ENCODE data around the gene CYB561.

The CYB561 gene

DNA sequence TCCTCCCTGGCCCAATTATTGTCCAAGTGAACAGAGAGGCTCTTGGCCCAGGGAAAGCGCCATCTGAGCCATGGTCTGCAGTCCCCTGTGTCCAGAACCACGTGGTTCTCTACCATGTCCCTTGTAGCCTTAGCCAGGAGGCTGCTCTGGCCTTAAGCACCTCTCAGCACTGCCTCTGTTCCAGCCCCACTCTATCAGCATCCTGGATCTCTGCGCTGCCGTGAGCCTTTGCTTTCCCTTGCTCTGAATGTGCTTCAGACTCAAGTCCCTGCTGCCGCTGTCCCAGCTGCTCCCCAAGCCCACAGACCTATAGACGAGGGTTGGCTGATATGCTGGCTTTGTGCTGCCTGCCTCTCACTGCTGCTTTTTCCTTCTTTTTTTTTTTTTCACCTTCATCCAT, 33.9 kb downstream of the CYB561 start:
- no peak for DNase-seq (ENCODE audit: low spot score)

DNA sequence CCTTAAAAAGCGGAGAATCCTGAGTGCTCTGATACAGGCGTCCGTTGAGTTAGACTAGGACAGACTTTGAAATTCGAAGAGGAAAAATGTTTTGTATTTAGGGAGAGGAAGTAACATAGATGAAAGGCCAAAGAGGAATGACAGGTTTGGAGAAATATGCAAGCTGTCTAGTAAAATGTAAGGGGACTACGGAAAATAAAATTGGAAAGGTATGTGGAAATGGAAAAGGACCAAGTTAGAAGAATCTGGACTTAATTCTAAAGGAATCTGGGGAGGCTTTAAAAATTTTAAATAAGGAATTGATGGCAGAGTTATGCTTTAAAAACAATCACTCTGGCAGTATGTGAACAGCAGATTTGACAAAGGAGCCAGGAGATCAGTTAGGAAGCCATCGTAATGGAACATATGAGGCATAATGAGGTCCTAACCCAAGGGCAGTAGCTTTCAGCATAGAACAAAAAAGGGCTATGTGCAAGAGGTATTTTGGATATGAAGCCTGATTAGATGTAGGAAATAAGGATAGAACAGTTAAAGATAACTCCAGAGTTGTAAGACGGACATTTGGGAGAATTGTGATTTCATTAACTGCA, 38.3 kb downstream of the CYB561 start:
- no peak for DNase-seq (ENCODE audit: low spot score)

- DNase-seq (ENCODE audit: low spot score): peak; percentile 71
These were observed 39.3 kb downstream of the CYB561 start for GRCh38 chr17:63406689-63407330.

DNA sequence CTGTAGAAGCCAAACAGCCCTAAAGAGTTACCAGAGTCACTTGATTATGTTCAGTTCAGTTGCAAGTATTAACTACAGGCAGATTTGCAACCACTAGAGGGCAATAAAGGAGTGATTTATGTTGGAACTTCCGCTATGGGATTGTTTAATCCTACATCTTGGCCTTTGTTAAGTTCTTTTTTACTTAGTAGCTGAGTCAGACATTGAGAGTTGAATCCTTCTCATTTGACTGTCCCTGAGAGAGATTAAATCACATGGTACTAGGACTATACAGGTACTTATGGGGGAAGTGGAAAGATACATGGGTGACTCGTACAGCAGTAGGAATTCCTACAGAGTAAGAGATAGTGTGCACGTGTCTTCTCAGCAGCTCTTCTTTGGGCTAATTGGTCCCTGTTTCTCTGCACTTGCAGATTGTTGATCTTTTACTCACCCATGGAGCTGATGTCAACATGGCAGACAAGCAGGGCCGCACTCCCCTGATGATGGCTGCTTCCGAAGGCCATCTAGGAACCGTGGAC, 40.3 kb downstream of the CYB561 start:
- DNase-seq (ENCODE audit: low spot score): peak; percentile 23

GRCh38 chr17:63405020-63405419, 41.1 kb downstream of the CYB561 start:
- DNase-seq (ENCODE audit: low spot score): no peak

GRCh38 chr17:63402431-63403212, 43.5 kb downstream of the CYB561 start:
- no peak for DNase-seq (ENCODE audit: low spot score)

DNA sequence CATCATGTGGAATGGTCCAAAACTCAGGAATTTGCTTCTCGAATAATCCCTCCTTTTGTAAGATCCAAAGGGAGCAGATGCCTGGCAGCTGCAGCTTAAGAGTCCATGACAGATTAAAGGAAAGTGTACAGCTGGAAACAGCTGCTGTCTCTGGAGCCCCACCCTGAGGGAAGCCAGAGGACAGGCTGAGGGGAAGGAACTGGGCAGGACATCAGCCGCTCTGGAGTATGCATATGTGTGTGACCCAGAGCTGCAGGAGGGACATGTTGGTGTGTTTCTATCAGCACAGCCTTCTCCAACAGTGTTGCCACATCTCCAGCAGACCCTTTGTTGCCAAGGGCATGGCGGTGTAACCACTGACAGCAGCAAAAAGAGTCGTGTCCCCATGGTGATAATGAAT, 46.2 kb downstream of the CYB561 start:
- DNase-seq (ENCODE audit: low spot score): no peak

DNA sequence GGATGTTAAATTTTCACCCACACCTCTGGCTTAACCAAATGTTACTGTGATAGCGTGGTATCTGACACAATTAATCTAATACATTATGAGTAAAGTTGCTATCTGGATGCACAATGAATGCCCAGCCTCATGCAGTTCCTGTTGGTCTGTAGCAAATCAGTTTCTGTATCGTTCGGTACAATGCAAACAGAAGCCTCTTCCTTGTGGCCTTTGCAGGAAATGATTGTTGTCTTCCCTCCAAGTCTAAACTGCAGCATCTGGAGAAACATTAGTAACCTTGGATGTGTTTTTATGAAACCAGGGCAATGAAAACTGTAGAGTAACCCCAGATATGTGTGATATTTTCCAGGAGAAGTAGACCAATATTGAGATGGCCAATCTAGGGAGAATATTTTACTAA, 46.8 kb downstream of the CYB561 start:
- no peak for DNase-seq (ENCODE audit: low spot score)

DNA sequence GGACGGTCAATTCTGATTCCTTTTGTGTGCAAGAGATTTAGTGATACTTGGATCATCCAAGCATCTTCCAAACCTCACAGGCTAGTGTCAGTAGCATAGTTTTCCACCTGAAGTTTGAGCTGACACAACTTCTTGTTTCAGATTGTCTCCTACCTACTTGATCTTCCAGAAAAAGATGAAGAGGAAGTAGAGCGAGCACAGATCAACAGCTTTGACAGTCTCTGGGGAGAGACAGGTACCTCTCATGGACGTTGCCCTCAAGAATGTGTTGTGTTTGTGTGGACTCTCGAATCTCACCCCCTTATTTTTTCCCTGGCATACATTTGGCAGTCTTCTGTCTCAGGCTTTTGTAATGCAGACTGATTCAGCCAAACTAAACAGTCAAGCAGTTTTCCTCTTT, 47.4 kb downstream of the CYB561 start:
- DNase-seq (ENCODE audit: low spot score): no peak

DNA sequence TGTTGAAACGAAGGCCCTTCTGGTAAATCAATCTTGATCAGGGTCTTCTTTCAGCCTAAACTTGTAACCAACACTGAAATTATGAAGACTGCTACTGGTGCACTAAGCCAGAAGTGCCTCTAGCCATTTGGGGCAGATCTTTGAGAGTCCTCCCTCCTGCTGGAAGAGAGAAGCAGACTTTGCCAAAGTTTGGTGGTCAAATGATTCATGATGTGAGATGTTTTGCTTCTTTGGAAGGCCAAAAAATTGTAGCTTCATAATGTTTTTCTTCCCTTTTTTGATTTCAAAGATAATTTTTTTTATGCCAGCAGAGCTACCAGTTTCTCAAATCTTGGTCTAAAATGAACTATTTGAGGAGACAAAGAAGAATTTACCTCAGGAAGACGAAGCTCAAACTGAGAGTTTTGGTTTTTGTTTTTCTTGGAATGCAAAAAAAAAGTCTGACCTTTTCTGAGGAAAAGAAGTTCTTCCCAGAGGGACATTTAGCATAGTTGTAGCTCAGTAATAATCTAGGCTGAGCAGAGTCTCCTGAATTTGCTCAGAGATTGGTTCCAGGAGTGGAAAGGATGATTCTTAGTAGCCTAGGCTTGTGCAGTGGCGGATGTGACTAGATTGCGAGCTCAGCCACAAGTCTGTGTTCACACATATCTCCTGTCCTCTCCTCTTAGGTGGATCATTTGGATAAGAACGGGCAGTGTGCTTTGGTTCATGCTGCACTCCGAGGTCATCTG, 50.9 kb downstream of the CYB561 start:
- DNase-seq (ENCODE audit: low spot score): no peak

GRCh38 chr17:63390090-63390489, 56.0 kb downstream of the CYB561 start:
- no peak for DNase-seq (ENCODE audit: low spot score)

DNA sequence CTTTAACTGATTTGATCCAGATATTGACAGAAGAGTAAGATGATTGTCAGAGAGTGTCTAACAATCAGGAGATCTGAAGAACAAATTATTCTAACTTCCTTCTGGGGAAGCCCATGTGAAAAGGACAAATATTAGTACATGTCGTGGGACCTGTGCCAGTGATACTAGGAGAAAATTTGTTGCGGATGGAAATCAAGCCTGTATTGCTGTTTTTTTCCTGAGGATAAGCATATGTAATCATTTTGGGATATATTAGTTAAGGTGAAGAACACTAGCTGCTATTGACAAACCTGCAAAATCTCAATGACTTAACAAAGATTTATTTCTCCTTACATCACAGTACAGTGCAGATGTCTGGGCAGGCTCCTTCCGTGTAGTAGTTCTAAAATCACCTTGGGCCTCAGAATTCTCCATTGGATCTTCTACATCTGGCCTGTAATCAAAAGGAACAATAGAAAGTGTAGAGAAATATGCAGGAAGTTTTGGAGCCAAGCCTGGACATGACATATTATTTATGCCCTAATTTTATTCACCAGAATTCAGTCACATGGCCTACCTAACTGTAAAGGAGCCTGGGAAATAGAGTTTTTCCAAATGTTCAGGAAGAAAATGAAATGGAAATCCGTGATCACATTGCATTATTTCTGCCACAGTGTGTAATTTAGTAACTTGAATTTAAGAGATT, 58.3 kb downstream of the CYB561 start:
- DNase-seq (ENCODE audit: low spot score): no peak

- DNase-seq (ENCODE audit: low spot score): no peak
These were observed 63.3 kb downstream of the CYB561 start for GRCh38 chr17:63382826-63383225.
